HG03354 (cell line): ENCODE data around the gene FAM156A.
"Not testable (repeated sequence)": the region's sequence is repeated elsewhere in the genome, so short reads cannot be mapped to it uniquely, and the experiment has no call there.

ENCODE experiments used
- ATAC-seq: cut with Tn5 transposase; IDR thresholded peaks from one replicate; pipeline ENCODE4 v1.9.1; 2021; ENCODE audit warnings: mild to moderate bottlenecking; ENCODE audit not compliant: unreplicated experiment, poor library complexity, severe bottlenecking

Gene FAM156A

DNA sequence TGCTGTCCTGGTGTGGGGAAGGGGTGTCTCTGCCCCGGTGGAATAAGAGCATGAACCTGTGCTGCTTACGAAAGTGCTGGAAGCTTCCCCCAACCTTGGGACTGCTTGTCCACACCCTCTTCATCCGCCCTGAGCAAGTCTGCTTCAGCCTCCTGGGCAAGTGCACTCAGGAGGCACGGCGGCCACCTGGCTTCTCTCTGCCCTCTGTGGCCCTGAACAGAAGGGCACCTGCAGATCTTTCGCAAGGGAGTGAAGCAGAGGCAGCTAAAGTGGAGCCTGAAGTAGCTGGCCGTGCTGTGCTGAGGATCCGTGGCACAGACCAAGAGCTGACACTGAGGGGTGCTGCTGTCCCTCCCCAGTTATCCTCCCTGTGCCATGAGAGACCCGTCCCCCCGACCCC lies 9.6 kb upstream of the FAM156A start:
- not testable (repeated sequence) for ATAC-seq

- not testable (repeated sequence) for ATAC-seq
These were observed 8.8 kb upstream of the FAM156A start for GRCh38 chrX:52966993-52967738.

DNA sequence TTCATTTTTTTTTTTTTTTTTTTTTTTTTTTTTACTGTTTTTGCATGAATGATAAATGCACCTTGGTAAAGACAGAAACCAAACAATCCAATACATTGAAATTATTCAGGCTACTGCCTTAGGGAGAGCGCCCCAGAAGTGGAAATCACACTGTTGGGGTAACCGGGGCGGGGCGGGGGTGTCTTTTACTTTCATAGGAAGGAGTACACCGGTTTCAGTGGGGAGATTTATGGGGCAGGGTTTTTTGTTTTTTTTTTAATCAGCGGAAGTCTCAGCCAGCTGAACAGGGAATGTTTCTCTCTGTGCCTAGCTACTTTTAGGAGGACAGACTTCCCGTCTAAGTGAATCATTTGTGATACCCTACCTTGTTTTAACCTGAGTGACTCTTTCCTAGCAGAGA lies 643 bp upstream of the FAM156A start:
- peak; percentile 37 for ATAC-seq

DNA sequence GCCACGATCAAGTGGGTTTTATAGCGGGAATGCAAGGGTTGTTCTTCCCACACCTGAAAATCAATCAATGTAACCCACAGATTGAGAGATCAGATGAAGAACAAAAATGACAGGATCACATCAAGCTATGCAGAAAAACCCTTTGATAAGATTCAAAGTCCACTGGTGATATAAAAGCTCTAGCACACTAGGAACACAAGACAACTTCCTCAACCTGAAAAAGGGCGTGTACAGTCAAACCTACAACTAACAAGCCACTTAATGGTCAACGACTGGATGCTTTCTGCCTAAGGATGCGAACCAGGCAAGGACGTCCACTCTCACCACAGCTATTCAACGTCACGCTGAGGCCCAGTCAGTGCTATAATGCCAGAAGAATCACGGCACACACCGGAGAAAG lies 8.4 kb downstream of the FAM156A start:
- not testable (repeated sequence) for ATAC-seq

- not testable (repeated sequence) for ATAC-seq
These were observed 9.0 kb downstream of the FAM156A start for GRCh38 chrX:52949325-52949724.

GRCh38 chrX:52948265-52948664 lies 10.1 kb downstream of the FAM156A start:
- ATAC-seq = not testable (repeated sequence)

GRCh38 chrX:52947501-52947900 lies 10.8 kb downstream of the FAM156A start:
- not testable (repeated sequence) for ATAC-seq

DNA sequence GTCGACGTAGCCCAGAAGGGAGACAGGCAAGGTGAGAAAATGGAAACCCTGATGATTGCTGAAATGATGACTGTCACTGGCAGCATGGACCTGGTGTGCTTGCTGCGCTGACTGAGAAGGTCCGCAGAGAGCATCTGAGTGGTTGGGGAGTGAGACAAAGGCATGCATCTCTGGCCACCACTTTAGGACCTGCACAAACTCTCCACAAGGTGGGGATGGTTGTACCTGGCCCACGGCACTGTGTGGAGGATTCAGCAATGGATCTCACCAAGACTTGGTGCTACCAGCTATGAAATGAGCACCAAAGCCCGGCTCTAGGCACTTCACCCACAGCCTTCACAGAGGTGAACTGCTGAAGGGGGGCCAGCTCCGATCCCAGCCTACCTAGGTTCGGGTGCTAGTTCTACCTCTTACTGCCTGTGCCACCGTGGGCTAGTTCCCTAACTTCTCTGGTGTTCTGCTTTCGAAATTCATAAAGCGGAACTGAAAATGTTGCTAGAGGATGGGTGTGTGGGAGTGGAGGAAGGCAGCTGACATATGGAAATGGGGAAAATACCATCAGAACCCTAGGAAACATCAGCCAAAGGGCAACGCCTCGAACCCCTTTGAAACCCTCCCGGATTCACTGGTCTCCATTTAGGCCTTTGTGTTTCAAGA lies 12.4 kb downstream of the FAM156A start:
- ATAC-seq = not testable (repeated sequence)

- ATAC-seq = not testable (repeated sequence)
These were observed 16.6 kb downstream of the FAM156A start for GRCh38 chrX:52941728-52942127.

DNA sequence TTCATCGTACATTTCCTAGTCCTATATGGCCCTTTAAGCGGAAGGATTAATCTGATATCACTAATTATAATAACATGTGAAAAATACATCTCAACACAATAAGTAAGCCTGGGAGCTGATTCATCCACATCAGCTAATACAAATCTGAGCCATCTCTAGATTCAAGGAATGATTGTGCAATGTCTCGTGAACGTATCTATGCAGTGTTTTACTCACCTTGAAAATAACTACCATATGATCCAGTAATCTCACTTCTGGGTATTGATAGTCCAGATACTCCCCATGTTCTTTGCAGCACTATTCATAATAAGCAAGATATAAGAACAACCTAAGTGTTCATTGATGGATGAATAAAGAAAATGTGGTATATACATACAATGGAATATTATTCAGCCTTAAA lies 17.6 kb downstream of the FAM156A start:
- ATAC-seq = not testable (repeated sequence)

DNA sequence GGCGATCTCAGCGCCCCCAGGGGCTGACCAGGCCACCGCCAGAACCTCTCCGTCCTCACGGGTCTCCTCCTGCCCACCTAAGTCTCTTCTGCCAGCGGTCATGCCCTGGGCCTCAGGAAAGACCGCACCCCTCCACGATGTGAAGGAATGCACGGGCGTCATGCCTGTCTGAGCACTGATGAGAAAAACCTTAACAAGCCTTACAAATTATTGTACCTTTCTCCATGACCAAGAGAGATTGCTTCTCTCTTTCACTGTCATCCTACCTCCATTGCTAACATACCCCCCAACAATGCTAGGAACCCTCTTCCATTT lies 22.9 kb downstream of the FAM156A start:
- not testable (repeated sequence) for ATAC-seq

- peak; percentile 94 for ATAC-seq
These were observed 23.4 kb downstream of the FAM156A start for GRCh38 chrX:52934704-52935469.

GRCh38 chrX:52933976-52934703 lies 24.2 kb downstream of the FAM156A start:
- peak; percentile 31 for ATAC-seq

- ATAC-seq = no peak
These were observed 25.1 kb downstream of the FAM156A start for GRCh38 chrX:52933213-52933612.

GRCh38 chrX:52930214-52930613 lies 28.1 kb downstream of the FAM156A start:
- ATAC-seq = not testable (repeated sequence)

- ATAC-seq = peak; percentile 36
These were observed 34.5 kb downstream of the FAM156A start for GRCh38 chrX:52923781-52924241.

DNA sequence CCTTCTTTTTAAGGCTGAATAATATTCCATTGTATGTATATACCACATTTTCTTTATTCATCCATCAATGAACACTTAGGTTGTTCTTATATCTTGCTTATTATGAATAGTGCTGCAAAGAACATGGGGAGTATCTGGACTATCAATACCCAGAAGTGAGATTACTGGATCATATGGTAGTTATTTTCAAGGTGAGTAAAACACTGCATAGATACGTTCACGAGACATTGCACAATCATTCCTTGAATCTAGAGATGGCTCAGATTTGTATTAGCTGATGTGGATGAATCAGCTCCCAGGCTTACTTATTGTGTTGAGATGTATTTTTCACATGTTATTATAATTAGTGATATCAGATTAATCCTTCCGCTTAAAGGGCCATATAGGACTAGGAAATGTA lies 43.6 kb downstream of the FAM156A start:
- ATAC-seq = not testable (repeated sequence)

DNA sequence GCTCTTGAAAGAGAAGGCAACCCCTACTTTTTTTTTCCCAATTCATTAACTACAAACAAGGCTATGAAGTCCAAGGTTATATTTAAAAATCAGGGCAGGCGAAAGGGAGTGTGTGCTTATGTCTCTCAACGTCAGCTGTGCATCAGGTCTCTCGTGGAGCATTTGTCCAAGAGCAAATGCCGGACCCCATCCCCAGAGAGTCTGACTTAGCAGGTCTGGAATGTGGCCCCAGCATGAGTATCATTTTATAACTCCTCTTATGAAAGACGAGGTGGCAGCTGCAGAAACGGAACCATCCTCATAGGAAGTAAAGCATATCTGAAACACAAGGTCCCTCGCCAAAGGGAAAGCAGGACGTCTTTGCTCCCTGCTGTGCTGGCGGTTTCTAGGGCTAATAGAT lies 44.6 kb downstream of the FAM156A start:
- ATAC-seq = not testable (repeated sequence)

DNA sequence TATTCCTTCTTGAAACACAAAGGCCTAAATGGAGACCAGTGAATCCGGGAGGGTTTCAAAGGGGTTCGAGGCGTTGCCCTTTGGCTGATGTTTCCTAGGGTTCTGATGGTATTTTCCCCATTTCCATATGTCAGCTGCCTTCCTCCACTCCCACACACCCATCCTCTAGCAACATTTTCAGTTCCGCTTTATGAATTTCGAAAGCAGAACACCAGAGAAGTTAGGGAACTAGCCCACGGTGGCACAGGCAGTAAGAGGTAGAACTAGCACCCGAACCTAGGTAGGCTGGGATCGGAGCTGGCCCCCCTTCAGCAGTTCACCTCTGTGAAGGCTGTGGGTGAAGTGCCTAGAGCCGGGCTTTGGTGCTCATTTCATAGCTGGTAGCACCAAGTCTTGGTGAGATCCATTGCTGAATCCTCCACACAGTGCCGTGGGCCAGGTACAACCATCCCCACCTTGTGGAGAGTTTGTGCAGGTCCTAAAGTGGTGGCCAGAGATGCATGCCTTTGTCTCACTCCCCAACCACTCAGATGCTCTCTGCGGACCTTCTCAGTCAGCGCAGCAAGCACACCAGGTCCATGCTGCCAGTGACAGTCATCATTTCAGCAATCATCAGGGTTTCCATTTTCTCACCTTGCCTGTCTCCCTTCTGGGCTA lies 48.9 kb downstream of the FAM156A start:
- ATAC-seq = not testable (repeated sequence)
